ENCODE measurements around the gene KREMEN2. TPM values are rescaled to one million over a fixed set of nuclear protein-coding genes. Genes with fewer than 3 reads are reported as not detected.

Gene KREMEN2
- polyA plus RNA-seq, 1 donor: 1.4 TPM

- DNase-seq: no peak
These were observed 631 bp downstream of the KREMEN2 start for GRCh38 chr16:2964475-2965336.

GRCh38 chr16:2966043-2966807 lies 2.1 kb downstream of the KREMEN2 start:
- DNase-seq: no peak

DNA sequence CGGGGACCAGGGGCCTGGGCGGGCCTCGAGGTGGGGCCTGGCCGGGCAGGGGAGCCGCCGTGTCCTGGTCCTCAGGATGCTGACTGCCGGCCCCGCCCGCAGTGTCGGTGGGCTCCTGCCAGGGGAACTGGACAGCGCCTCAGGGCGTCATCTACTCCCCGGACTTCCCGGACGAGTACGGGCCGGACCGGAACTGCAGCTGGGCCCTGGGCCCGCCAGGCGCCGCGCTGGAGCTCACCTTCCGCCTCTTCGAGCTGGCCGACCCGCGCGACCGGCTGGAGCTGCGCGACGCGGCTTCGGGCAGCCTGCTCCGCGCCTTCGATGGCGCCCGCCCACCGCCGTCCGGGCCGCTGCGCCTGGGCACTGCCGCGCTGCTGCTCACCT lies 2.7 kb downstream of the KREMEN2 start:
- no peak for DNase-seq

GRCh38 chr16:2967211-2967631 lies 3.1 kb downstream of the KREMEN2 start:
- no peak for DNase-seq

DNA sequence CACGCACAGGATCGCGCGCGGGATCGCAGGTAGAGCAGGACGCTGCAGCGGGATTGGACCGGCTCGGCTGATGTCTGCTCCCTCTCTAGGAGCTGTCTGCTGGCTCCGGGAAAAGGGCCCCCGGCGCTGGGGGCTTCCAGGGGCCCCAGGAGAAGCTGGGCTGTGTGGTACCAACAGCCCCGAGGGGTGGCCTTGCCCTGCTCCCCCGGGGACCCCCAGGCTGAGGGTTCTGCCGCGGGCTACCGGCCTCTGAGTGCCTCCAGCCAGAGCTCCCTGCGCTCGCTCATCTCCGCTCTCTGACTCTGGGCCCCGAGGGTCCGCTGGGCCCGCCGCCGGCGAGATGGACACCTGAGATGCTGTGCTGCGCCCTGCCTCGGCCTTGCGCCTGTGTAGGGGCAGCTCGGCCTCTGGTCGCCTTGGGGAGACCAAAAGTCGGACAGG lies 3.7 kb downstream of the KREMEN2 start:
- DNase-seq: no peak

- DNase-seq: no peak
These were observed 4.3 kb downstream of the KREMEN2 start for GRCh38 chr16:2968368-2968737.

DNA sequence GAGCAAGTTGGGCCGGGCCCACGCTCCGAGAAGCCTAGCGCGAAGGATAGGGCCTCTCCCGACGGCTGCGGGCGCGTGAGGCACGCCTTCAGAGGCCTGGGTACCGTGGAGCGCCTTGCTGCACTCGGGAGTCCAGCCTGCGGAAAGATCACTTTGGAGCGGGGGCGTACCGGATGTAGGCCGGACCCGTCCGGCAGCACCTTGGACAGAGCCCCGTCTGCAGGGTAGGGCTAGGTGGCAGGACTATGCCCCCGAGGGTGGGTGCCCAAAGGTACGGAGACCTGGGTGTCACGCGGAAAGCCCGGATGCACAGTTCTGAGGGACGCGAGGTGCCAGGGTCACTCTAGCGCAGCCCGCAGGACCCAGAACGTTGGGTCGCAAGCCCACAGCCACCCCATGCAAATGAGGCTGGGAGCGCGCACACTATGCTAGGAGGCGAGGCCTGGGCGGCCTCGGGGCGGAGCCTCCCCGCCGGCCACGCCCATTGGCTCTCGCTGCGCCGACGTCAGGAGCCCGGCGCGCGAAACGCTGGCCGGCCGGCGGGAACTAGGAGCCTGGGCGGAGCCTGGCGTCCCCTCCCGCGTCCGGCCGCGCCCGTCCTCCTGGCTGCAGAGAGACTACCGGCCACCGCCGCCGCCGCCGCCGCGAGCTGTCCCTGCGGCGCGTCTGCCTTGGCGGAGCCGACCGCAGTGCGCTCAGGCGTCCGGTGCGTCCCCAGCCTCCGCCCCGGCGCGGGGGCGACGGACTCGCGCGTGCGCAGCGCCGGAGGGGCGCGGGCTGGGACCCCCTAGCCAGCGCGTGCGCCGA lies 4.9 kb downstream of the KREMEN2 start, which contains the start of gene PAQR4:
Gene PAQR4 (plus strand): TSS at position 611 of the 807 bp plus-strand sequence. CDS start 327 bp downstream, outside the sequence.
- DNase-seq: peak; percentile 87

GRCh38 chr16:2969545-2970521 lies 5.8 kb downstream of the KREMEN2 start:
- no peak for DNase-seq

GRCh38 chr16:2970563-2970962 lies 6.5 kb downstream of the KREMEN2 start:
- DNase-seq: no peak

DNA sequence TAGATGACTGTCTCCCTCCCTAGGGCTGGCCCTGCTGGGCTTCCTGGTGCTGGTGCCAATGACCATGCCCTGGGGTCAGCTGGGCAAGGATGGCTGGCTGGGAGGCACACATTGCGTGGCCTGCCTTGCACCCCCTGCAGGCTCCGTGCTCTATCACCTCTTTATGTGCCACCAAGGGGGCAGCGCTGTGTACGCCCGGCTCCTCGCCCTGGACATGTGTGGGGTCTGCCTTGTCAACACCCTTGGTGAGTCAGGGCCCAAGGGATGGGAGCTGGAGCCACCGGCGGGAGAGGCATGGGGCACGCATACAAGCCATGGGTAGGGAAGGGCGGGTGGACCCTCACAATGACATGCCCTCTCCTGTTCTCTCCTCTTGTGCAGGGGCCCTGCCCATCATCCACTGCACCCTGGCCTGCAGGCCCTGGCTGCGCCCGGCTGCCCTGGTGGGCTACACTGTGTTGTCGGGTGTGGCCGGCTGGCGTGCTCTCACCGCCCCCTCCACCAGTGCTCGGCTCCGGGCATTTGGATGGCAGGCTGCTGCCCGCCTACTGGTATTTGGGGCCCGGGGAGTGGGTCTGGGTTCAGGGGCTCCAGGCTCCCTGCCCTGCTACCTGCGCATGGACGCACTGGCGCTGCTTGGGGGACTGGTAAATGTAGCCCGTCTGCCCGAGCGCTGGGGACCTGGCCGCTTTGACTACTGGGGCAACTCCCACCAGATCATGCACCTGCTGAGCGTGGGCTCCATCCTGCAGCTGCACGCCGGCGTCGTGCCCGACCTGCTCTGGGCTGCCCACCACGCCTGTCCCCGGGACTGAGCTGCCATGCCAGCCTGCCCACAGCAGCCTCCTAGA lies 7.3 kb downstream of the KREMEN2 start:
- no peak for DNase-seq

- DNase-seq: no peak
These were observed 8.1 kb downstream of the KREMEN2 start for GRCh38 chr16:2971985-2972784.

- DNase-seq: no peak
These were observed 9.0 kb downstream of the KREMEN2 start for GRCh38 chr16:2973093-2973492.

DNA sequence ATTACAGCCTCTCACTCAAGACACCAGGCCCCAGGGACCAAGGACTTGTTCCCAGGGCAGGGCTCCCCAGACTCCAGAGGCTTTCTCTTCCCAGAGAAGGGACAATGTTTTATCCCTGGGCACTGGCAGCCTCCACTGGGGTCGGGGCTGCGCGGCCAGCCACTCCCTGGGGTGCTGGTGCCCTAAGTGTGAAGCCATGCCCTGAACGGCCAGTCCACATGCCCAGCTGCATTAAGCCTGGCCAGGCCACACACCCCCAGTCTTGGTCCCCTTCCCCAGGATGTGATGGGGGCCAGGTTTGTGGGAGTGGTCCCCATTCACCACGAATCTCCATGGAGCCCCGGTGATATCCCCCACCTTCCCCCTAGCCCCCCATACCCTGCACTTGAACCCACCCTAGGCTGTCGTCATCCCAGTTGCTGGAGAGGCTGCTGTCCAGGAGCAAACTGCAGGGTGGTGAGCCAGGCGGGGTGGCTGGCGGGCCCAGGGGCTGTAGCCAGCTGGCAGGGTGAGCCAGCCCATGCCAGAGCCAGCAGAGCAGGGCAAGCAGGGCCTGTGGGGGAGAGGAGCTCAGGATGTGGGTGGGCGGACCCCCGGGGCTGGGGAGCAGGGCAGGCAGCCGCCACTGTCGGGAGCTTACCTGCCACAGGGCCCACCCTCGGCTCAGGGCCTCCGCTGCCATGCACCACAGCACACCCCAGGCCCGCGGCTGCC lies 9.7 kb downstream of the KREMEN2 start:
- DNase-seq: no peak

DNA sequence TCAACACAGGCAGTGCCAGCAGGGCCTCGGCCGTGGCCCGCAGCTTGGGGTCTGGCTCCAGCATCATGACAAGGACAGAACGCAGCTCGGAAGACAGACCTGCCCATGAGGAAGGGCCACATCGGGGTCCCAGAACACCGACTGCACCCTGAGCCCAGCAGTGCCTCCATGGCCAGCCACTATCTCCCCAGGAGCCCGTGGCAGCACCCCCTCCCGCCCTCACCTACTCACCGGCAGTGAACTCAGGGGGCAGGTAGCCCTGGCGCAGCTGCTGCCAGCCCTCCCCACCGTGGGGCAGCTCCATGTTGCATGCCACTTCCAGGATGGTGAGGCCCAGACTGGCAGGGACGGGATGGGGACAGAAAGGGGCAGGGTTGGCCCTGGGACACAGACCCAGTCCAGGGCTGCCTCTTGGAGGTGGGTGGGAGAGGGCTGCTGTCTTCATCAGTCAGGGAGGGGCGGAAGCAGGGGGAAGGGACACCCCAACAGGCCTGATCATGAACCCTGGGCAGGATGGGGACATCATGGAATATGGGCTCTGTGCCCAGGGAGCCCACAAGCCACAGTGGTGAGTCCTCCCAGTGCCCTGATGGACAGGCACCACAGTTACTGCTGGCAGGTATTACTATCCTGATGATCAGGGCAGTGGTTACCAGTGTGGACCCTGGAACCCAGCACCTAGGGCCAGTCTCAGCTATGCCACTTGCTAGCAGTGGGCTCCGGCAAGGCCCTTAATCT lies 10.4 kb downstream of the KREMEN2 start:
- no peak for DNase-seq

DNA sequence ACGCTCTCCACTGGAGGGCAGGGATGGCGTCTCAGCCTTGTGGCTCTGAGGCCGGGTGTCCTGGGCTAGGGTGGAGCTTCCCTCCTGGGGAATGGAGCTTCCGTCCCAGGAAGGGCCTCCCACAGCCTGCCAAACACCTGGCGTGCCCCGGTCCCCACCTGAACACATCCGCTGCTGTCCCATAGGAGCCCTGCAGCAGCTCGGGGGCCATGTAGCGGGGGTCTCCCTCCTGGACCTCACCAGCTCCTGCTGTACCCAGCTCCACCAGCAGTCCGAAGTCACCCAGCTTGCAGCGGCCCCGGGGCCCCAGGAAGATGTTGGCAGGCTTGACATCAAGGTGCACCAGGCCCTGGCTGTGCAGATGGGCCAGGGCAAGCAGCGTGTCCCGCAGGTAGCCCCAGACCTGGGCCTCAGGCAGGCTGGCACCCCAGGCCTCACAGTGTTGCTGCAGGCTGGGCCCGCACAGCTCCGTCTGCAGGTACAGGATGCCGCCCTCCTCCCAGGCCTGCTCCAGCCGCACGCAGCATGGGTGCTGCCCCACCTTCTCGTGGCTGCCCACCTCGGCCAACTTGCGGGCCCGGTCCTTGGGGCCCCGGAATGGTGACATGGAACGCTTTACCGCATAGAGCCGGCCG lies 11.2 kb downstream of the KREMEN2 start:
- no peak for DNase-seq

DNA sequence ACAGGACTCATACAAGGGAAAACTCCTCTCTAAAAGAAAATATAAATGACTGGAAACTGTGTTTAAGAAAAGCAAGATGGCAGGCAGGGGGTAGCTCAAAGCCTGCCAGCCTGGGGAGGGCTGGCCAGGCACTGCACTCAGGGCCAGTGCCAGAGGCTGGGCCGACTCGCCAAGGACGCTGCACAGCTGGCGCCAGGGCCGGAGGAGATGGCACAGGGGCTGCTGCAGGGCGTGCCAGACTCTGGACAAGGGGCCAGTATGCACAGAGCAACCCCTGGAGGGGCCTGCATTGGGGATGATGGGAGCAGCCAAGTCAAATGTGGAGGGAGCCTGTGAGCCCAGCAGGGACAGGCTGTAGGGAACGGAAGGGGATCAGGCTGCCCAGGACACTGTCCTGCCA lies 12.1 kb downstream of the KREMEN2 start:
- DNase-seq: no peak

DNA sequence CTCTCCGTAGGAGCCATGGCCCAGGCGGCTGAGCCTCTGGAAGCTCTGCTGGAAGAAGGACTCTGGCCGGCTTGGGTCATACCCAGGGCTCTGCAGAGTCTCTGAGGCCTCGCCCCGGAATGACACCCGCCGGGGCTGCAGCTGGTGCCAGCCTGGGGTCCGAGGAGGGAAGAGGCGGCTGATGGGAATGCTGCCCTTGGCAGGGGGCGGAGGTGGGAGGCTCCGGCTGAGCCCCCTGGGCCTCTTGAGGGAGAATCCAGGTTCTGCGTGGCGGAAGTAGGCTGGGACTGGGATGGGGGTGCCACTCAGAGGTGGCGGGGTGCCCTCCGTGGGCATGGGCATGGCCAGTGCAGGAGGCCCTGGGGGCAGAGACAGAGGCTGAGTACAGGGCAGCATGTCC lies 12.6 kb downstream of the KREMEN2 start:
- no peak for DNase-seq

Data from left kidney (tissue), 2 donors.